ENCODE measurements around the gene ZWILCH. TPM values are rescaled to one million over a fixed set of nuclear protein-coding genes. Genes with fewer than 3 reads are reported as not detected.

ZWILCH gene
- total RNA-seq, 2 experiments from 2014 or later = 36.9 to 50.2 TPM

DNA sequence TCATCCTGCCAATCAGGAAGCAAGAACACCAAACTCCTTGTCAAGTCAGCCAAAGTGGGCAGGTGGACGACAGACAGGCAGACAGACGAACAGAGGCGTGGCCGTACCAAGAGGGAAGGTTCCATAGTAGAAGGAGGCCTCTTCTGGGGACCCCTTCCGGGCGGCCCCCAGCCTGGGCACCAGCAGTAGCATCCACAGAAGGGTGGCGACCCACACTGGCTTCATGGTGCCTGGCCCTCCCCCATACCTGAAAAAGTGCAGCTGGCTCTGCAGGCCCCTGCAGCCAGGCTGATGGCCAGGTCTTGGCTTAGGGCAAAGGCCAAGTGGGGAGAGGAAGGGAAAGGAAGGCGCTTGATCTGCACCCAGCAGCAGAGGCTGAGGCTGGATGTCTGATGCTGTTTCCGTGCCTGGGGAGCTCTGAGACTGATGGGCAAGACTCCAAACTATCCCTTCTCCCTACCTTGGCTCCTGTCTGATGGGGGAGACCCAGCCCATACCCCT, 60.1 kb downstream of the ZWILCH start:
- Histone ChIP-seq H3K27ac (ENCODE audit: low read depth, low read length, poor library complexity, severe bottlenecking) (no peak overlapping the region), H3K4me1 (ENCODE audit: insufficient read depth, low read length, poor library complexity, severe bottlenecking) (peaks cover 8% of the 10 kb centered on the region), H3K79me2 (ENCODE audit: insufficient read depth, low read depth, low read length) (no peaks in the 10 kb centered on the region), H3K9me3 (ENCODE audit: low read length) (no peaks in the 10 kb centered on the region), H3K4me2 (ENCODE audit: low read length) (no peak overlapping the region), H4K20me1 (ENCODE audit: insufficient read depth, low read length) (no peaks in the 10 kb centered on the region), H3K4me3 (ENCODE audit: low read depth, low read length, poor library complexity, severe bottlenecking) (no peak overlapping the region), H3K9me2 (ENCODE audit: insufficient read depth, low read length) (no peaks in the 10 kb centered on the region), H3K36me3 (ENCODE audit: insufficient read depth, low read length) (no peaks in the 10 kb centered on the region), H2AFZ (ENCODE audit: low read length) (no peak overlapping the region)
- no peak for DNase-seq (ENCODE audit: low spot score)
- POLR2A ChIA-PET = interaction anchor here (0.6 to 0.7 kb wide), 2 partner anchors 10 to 664 kb away, joined by 3 to 6 read pairs; no protein-coding TSS in a partner anchor
- CTCF ChIA-PET (ENCODE audit: unreplicated experiment) = no interaction called here
- intact Hi-C loops (cut with micrococcal nuclease; ENCODE audit: unreplicated experiment) = no loop called here
- no TSS peak for BruUV-seq (replicated peaks)
- no peak for TF ChIP-seq EZH2phosphoT487 (IDR thresholded peaks at IDR 0.05; ENCODE audit: borderline replicate concordance, low read depth, low read length)
- TF ChIP-seq, protein P1, sequence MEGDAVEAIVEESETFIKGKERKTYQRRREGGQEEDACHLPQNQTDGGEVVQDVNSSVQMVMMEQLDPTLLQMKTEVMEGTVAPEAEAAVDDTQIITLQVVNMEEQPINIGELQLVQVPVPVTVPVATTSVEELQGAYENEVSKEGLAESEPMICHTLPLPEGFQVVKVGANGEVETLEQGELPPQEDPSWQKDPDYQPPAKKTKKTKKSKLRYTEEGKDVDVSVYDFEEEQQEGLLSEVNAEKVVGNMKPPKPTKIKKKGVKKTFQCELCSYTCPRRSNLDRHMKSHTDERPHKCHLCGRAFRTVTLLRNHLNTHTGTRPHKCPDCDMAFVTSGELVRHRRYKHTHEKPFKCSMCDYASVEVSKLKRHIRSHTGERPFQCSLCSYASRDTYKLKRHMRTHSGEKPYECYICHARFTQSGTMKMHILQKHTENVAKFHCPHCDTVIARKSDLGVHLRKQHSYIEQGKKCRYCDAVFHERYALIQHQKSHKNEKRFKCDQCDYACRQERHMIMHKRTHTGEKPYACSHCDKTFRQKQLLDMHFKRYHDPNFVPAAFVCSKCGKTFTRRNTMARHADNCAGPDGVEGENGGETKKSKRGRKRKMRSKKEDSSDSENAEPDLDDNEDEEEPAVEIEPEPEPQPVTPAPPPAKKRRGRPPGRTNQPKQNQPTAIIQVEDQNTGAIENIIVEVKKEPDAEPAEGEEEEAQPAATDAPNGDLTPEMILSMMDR (conservative IDR thresholded peaks at IDR 0.05; ENCODE audit: low read length) = no peak

GRCh38 chr15:66565741-66566144, 60.6 kb downstream of the ZWILCH start, which contains the start of gene LCTL:
Gene LCTL, minus strand, starts transcription at chr15:66565998. Its CDS starts 633 bp downstream, at chr15:66565365.
- BruUV-seq (replicated peaks) = no TSS peak
- Histone ChIP-seq H2AFZ (ENCODE audit: low read length) (peak within 1 kb of the TSS; percentile 80; the same call in 1 of the 2 replicates), H3K9me3 (ENCODE audit: low read length) (no peaks in the 10 kb centered on the region), H3K27ac (ENCODE audit: low read depth, low read length, poor library complexity, severe bottlenecking) (no peak within 1 kb of the TSS), H3K4me2 (ENCODE audit: low read length) (peak within 1 kb of the TSS; percentile 52), H3K79me2 (ENCODE audit: insufficient read depth, low read depth, low read length) (no peaks in the 10 kb centered on the region), H3K9me2 (ENCODE audit: insufficient read depth, low read length) (no peaks in the 10 kb centered on the region), H3K4me1 (ENCODE audit: insufficient read depth, low read length, poor library complexity, severe bottlenecking) (peaks cover 8% of the 10 kb centered on the region), H4K20me1 (ENCODE audit: insufficient read depth, low read length) (no peaks in the 10 kb centered on the region), H3K4me3 (ENCODE audit: low read depth, low read length, poor library complexity, severe bottlenecking) (peak within 1 kb of the TSS; percentile 34), H3K36me3 (ENCODE audit: insufficient read depth, low read length) (no peaks in the 10 kb centered on the region)
- intact Hi-C loops (cut with micrococcal nuclease; ENCODE audit: unreplicated experiment) = no loop called here
- CTCF ChIA-PET (ENCODE audit: unreplicated experiment) = no interaction called here
- no peak for DNase-seq (ENCODE audit: low spot score)
- POLR2A ChIA-PET = interaction anchor here (0.5 to 0.6 kb wide), 2 partner anchors 11 to 43 kb away, joined by 3 to 6 read pairs; no protein-coding TSS in a partner anchor
- no peak for TF ChIP-seq EZH2phosphoT487 (IDR thresholded peaks at IDR 0.05; ENCODE audit: borderline replicate concordance, low read depth, low read length)
- TF ChIP-seq, protein P1 (conservative IDR thresholded peaks at IDR 0.05; ENCODE audit: low read length) = no peak

GRCh38 chr15:66566963-66567531, 61.9 kb downstream of the ZWILCH start:
- intact Hi-C loops (cut with micrococcal nuclease; ENCODE audit: unreplicated experiment) = no loop called here
- ChIA-PET POLR2A (interaction anchor here (0.6 to 0.8 kb wide), 3 partner anchors 57 to 790 kb away, joined by 3 to 6 read pairs (median 3); no protein-coding TSS in a partner anchor), CTCF (ENCODE audit: unreplicated experiment) (interaction anchor here (0.6 to 0.8 kb wide), 2 partner anchors 47 to 244 kb away, joined by 3 read pairs; no protein-coding TSS in a partner anchor)
- no peaks in the 10 kb centered on the region for H4K20me1 ChIP-seq (ENCODE audit: insufficient read depth, low read length)
- H2AFZ ChIP-seq (ENCODE audit: low read length) = peak overlapping the region; percentile 80; the same call in 1 of the 2 replicates
- BruUV-seq (replicated peaks) = no TSS peak
- H3K4me2 ChIP-seq (ENCODE audit: low read length) = peak overlapping the region; percentile 52
- no peak for TF ChIP-seq EZH2phosphoT487 (IDR thresholded peaks at IDR 0.05; ENCODE audit: borderline replicate concordance, low read depth, low read length)
- TF ChIP-seq, protein P1 (conservative IDR thresholded peaks at IDR 0.05; ENCODE audit: low read length) = peak; percentile 84
- H3K9me3 ChIP-seq (ENCODE audit: low read length) = no peaks in the 10 kb centered on the region
- peak overlapping the region; percentile 34 for H3K4me3 ChIP-seq (ENCODE audit: low read depth, low read length, poor library complexity, severe bottlenecking)
- H3K36me3 ChIP-seq (ENCODE audit: insufficient read depth, low read length) = no peaks in the 10 kb centered on the region
- no peak overlapping the region for H3K27ac ChIP-seq (ENCODE audit: low read depth, low read length, poor library complexity, severe bottlenecking)
- peak; percentile 89 for DNase-seq (ENCODE audit: low spot score)
- no peaks in the 10 kb centered on the region for H3K9me2 ChIP-seq (ENCODE audit: insufficient read depth, low read length)
- no peaks in the 10 kb centered on the region for H3K79me2 ChIP-seq (ENCODE audit: insufficient read depth, low read depth, low read length)
- peaks cover 8% of the 10 kb centered on the region for H3K4me1 ChIP-seq (ENCODE audit: insufficient read depth, low read length, poor library complexity, severe bottlenecking)
